Activated CD4-positive, alpha-beta memory T cell treated with anti-CD3 and anti-CD28 coated beads, Interleukin-2, amount 10 ng/mL, durations not matched to agents 7 days and 5 days (primary cell): ENCODE results near the gene INSC. TPM values are rescaled to one million over a fixed set of nuclear protein-coding genes. Genes with fewer than 3 reads are reported as not detected.

Experiments
- CTCF ChIA-PET: fragments of 350-600 bp; sonication (Branson Sonifier 250); formaldehyde crosslinking; loops from one replicate; lab custom pipeline; 2021; ENCODE audit warnings: antibody characterized with exemption, inconsistent platforms; lab: Charles Lee
- POLR2A ChIA-PET: fragments of 350-600 bp; sonication (Branson Sonifier 250); formaldehyde crosslinking; loops from one replicate; lab custom pipeline; 2021; ENCODE audit warnings: antibody characterized with exemption; lab: Charles Lee
- DNase-seq: peaks from one replicate; pipeline ENCODE4 v3.0.0-alpha.2; 2020
- H3K27ac Mint-ChIP-seq: one replicate; pipeline ENCODE4 v1.8.0; 2021; ENCODE audit warnings: mild to moderate bottlenecking, mixed read lengths
- H3K27me3 Mint-ChIP-seq: one replicate; pipeline ENCODE4 v1.8.0; 2021; ENCODE audit warnings: mixed read lengths
- H3K36me3 Mint-ChIP-seq: one replicate; pipeline ENCODE4 v1.8.0; 2021; ENCODE audit warnings: low read depth, mixed read lengths
- H3K4me1 Mint-ChIP-seq: one replicate; pipeline ENCODE4 v1.8.0; 2021; ENCODE audit warnings: mixed read lengths
- H3K4me3 Mint-ChIP-seq: one replicate; pipeline ENCODE4 v1.8.0; 2021; ENCODE audit warnings: mild to moderate bottlenecking, mixed read lengths
- H3K9me3 Mint-ChIP-seq: one replicate; pipeline ENCODE4 v1.8.0; 2021; ENCODE audit warnings: mixed read lengths
- total RNA-seq, 2 experiments: library from RNA; stranded (reverse); gene quantifications; one replicate each; pipeline ENCODE4 v1.2.3, GENCODE V29; 2021

INSC gene
- total RNA-seq, 2 experiments from 2014 or later, result 0.15 to 0.18 TPM

- DNase-seq, result no peak
- POLR2A ChIA-PET, result no interaction called here
- Mint-ChIP-seq H3K27me3 (peaks cover 8% of the 10 kb centered on the region), H3K4me1 (no peaks in the 10 kb centered on the region), H3K36me3 (no peaks in the 10 kb centered on the region), H3K4me3 (no peak overlapping the region), H3K27ac (no peak overlapping the region), H3K9me3 (no peaks in the 10 kb centered on the region)
- CTCF ChIA-PET, result no interaction called here
Observed at GRCh38 chr11:15199693-15200092, 85.0 kb downstream of the INSC start.

GRCh38 chr11:15200696-15201095 is 86.0 kb downstream of the INSC start:
- H3K27ac Mint-ChIP-seq, result no peak overlapping the region
- no peaks in the 10 kb centered on the region for H3K36me3 Mint-ChIP-seq
- POLR2A ChIA-PET, result no interaction called here
- no peak for DNase-seq
- no peaks in the 10 kb centered on the region for H3K9me3 Mint-ChIP-seq
- peaks cover 8% of the 10 kb centered on the region for H3K27me3 Mint-ChIP-seq
- H3K4me3 Mint-ChIP-seq, result no peak overlapping the region
- no peaks in the 10 kb centered on the region for H3K4me1 Mint-ChIP-seq
- CTCF ChIA-PET, result no interaction called here

GRCh38 chr11:15201586-15201985 is 86.9 kb downstream of the INSC start:
- ChIA-PET CTCF (no interaction called here), POLR2A (no interaction called here)

GRCh38 chr11:15202626-15203025 is 87.9 kb downstream of the INSC start:
- H3K4me3 Mint-ChIP-seq, result no peak overlapping the region
- H3K4me1 Mint-ChIP-seq, result no peaks in the 10 kb centered on the region
- no peak overlapping the region for H3K27ac Mint-ChIP-seq
- no peaks in the 10 kb centered on the region for H3K9me3 Mint-ChIP-seq
- H3K27me3 Mint-ChIP-seq, result peaks cover 5% of the 10 kb centered on the region
- ChIA-PET POLR2A (interaction anchor here (1.1 kb wide), 1 partner anchor 12 kb away, joined by 3 read pairs; no protein-coding TSS in a partner anchor), CTCF (no interaction called here)
- DNase-seq, result no peak
- H3K36me3 Mint-ChIP-seq, result no peaks in the 10 kb centered on the region

More at GRCh38 chr11:15201586-15201985, 86.9 kb downstream of the INSC start:
- no peak overlapping the region for H3K4me3 Mint-ChIP-seq
- DNase-seq, result no peak
- H3K36me3 Mint-ChIP-seq, result no peaks in the 10 kb centered on the region
- no peak overlapping the region for H3K27ac Mint-ChIP-seq
- no peaks in the 10 kb centered on the region for H3K9me3 Mint-ChIP-seq
- H3K27me3 Mint-ChIP-seq, result peaks cover 8% of the 10 kb centered on the region
- H3K4me1 Mint-ChIP-seq, result no peaks in the 10 kb centered on the region

- Mint-ChIP-seq H3K9me3 (no peaks in the 10 kb centered on the region), H3K4me3 (no peak overlapping the region), H3K36me3 (no peaks in the 10 kb centered on the region), H3K27me3 (peaks cover 4% of the 10 kb centered on the region), H3K4me1 (no peaks in the 10 kb centered on the region), H3K27ac (no peak overlapping the region)
- CTCF ChIA-PET, result interaction anchor here (1.4 to 1.6 kb wide), 2 partner anchors 105 to 109 kb away, joined by 3 to 4 read pairs; no protein-coding TSS in a partner anchor
- no peak for DNase-seq
- POLR2A ChIA-PET, result no interaction called here
Observed at GRCh38 chr11:15204711-15205110, 90.0 kb downstream of the INSC start.

GRCh38 chr11:15206791-15207190 is 92.1 kb downstream of the INSC start:
- H3K27ac Mint-ChIP-seq, result no peak overlapping the region
- no peaks in the 10 kb centered on the region for H3K4me1 Mint-ChIP-seq
- DNase-seq, result no peak
- no peak overlapping the region for H3K4me3 Mint-ChIP-seq
- peaks cover 12% of the 10 kb centered on the region for H3K27me3 Mint-ChIP-seq
- no peaks in the 10 kb centered on the region for H3K36me3 Mint-ChIP-seq
- ChIA-PET POLR2A (no interaction called here), CTCF (interaction anchor here (1.6 to 2.8 kb wide), 3 partner anchors 44 to 299 kb away, joined by 4 to 25 read pairs (median 6); no protein-coding TSS in a partner anchor)
- no peaks in the 10 kb centered on the region for H3K9me3 Mint-ChIP-seq

GRCh38 chr11:15208378-15209222 is 93.9 kb downstream of the INSC start:
- peak; percentile 78 for DNase-seq
- Mint-ChIP-seq H3K4me1 (no peaks in the 10 kb centered on the region), H3K27me3 (peaks cover 7% of the 10 kb centered on the region), H3K27ac (no peak overlapping the region), H3K36me3 (no peaks in the 10 kb centered on the region), H3K9me3 (no peaks in the 10 kb centered on the region), H3K4me3 (no peak overlapping the region)
- POLR2A ChIA-PET, result no interaction called here
- CTCF ChIA-PET, result interaction anchor here (0.9 to 2.8 kb wide), 4 partner anchors 14 to 301 kb away, joined by 3 to 25 read pairs (median 5); no protein-coding TSS in a partner anchor

GRCh38 chr11:15212876-15213275 is 98.2 kb downstream of the INSC start:
- CTCF ChIA-PET, result no interaction called here
- DNase-seq, result no peak
- H3K36me3 Mint-ChIP-seq, result no peaks in the 10 kb centered on the region

GRCh38 chr11:15213471-15214231 is 98.9 kb downstream of the INSC start:
- ChIA-PET CTCF (no interaction called here), POLR2A (no interaction called here)
- no peaks in the 10 kb centered on the region for H3K36me3 Mint-ChIP-seq
- no peak overlapping the region for H3K27ac Mint-ChIP-seq
- H3K9me3 Mint-ChIP-seq, result no peaks in the 10 kb centered on the region
- H3K27me3 Mint-ChIP-seq, result peaks cover 7% of the 10 kb centered on the region
- no peaks in the 10 kb centered on the region for H3K4me1 Mint-ChIP-seq
- no peak for DNase-seq
- H3K4me3 Mint-ChIP-seq, result no peak overlapping the region

More at GRCh38 chr11:15212876-15213275, 98.2 kb downstream of the INSC start:
- no peaks in the 10 kb centered on the region for H3K4me1 Mint-ChIP-seq
- H3K4me3 Mint-ChIP-seq, result no peak overlapping the region
- peaks cover 7% of the 10 kb centered on the region for H3K27me3 Mint-ChIP-seq
- H3K27ac Mint-ChIP-seq, result no peak overlapping the region
- no peaks in the 10 kb centered on the region for H3K9me3 Mint-ChIP-seq
- POLR2A ChIA-PET, result no interaction called here

GRCh38 chr11:15215005-15215404 is 100.3 kb downstream of the INSC start:
- POLR2A ChIA-PET, result no interaction called here
- DNase-seq, result no peak
- H3K4me3 Mint-ChIP-seq, result no peak overlapping the region
- no peak overlapping the region for H3K27ac Mint-ChIP-seq
- H3K27me3 Mint-ChIP-seq, result peaks cover 6% of the 10 kb centered on the region
- no peaks in the 10 kb centered on the region for H3K9me3 Mint-ChIP-seq
- CTCF ChIA-PET, result no interaction called here
- H3K36me3 Mint-ChIP-seq, result no peaks in the 10 kb centered on the region
- H3K4me1 Mint-ChIP-seq, result no peaks in the 10 kb centered on the region

- Mint-ChIP-seq H3K4me1 (no peaks in the 10 kb centered on the region), H3K27ac (no peak overlapping the region), H3K27me3 (no peaks in the 10 kb centered on the region), H3K4me3 (no peak overlapping the region), H3K36me3 (no peaks in the 10 kb centered on the region), H3K9me3 (no peaks in the 10 kb centered on the region)
- CTCF ChIA-PET, result no interaction called here
- no peak for DNase-seq
- POLR2A ChIA-PET, result no interaction called here
Observed at GRCh38 chr11:15216678-15217077, 102.0 kb downstream of the INSC start.

GRCh38 chr11:15217416-15217815 is 102.7 kb downstream of the INSC start:
- no peaks in the 10 kb centered on the region for H3K9me3 Mint-ChIP-seq
- ChIA-PET CTCF (no interaction called here), POLR2A (no interaction called here)
- no peak for DNase-seq
- no peaks in the 10 kb centered on the region for H3K4me1 Mint-ChIP-seq
- no peaks in the 10 kb centered on the region for H3K36me3 Mint-ChIP-seq
- H3K4me3 Mint-ChIP-seq, result no peak overlapping the region
- H3K27me3 Mint-ChIP-seq, result no peaks in the 10 kb centered on the region
- H3K27ac Mint-ChIP-seq, result no peak overlapping the region

- CTCF ChIA-PET, result no interaction called here
Observed at GRCh38 chr11:15222777-15223176, 108.1 kb downstream of the INSC start.

More at GRCh38 chr11:15222777-15223176, 108.1 kb downstream of the INSC start:
- Mint-ChIP-seq H3K36me3 (no peaks in the 10 kb centered on the region), H3K4me3 (no peak overlapping the region), H3K27me3 (no peaks in the 10 kb centered on the region), H3K9me3 (no peaks in the 10 kb centered on the region), H3K27ac (no peak overlapping the region), H3K4me1 (no peaks in the 10 kb centered on the region)
- POLR2A ChIA-PET, result no interaction called here
- DNase-seq, result no peak
